CD14-positive monocyte (primary cell): Measurements from ENCODE around the gene RINL. TPM values are rescaled to one million over a fixed set of nuclear protein-coding genes. Genes with fewer than 3 reads are reported as not detected.

ENCODE experiments used
- DNase-seq, 3 donors: peaks; one replicate each; pipeline ENCODE4 v3.0.0-alpha.2; 2011 to 2022
- H2AFZ ChIP-seq: 2 replicates; pipeline ENCODE4 v1.6.0; 2012; ENCODE audit warnings: mild to moderate bottlenecking, low read depth, low read length, inconsistent platforms; ENCODE audit not compliant: insufficient read depth, poor library complexity, severe bottlenecking
- H3K27ac ChIP-seq, 2 donors: 1 replicate in 1 of 2; 2 replicates in 1 of 2; pipeline ENCODE4 v1.5.1; 2012 to 2013; ENCODE audit warnings: low read length in 2 of 2, control low read depth in 1 of 2, inconsistent platforms in 1 of 2, low read depth in 1 of 2, mild to moderate bottlenecking in 1 of 2
- H3K27me3 ChIP-seq, 2 donors: one replicate each; pipeline versions ENCODE4 v1.6.0 to v1.6.1; 2011 to 2013; ENCODE audit warnings: low read length in 2 of 2; ENCODE audit not compliant: control insufficient read depth in 2 of 2, insufficient read depth in 2 of 2
- H3K36me3 ChIP-seq, 2 donors: replicated peaks in 1 of 2; 1 replicate in 1 of 2; 2 replicates in 1 of 2; pipeline versions ENCODE4 v1.5.1 to v1.6.1; 2012 to 2013; ENCODE audit warnings: low read length in 2 of 2, control low read depth in 1 of 2, inconsistent platforms in 1 of 2, mild to moderate bottlenecking in 1 of 2; ENCODE audit not compliant: insufficient read depth in 2 of 2, control insufficient read depth in 1 of 2
- H3K4me1 ChIP-seq, 2 donors: 1 replicate in 1 of 2; 2 replicates in 1 of 2; pipeline versions ENCODE4 v1.5.1 to v1.6.1; 2012 to 2013; ENCODE audit warnings: low read length in 2 of 2, control low read depth in 1 of 2, inconsistent platforms in 1 of 2, mild to moderate bottlenecking in 1 of 2, moderate library complexity in 1 of 2; ENCODE audit not compliant: insufficient read depth in 2 of 2, control insufficient read depth in 1 of 2
- H3K4me2 ChIP-seq: replicated peaks from 2 replicates; pipeline ENCODE3; 2012; ENCODE audit warnings: low read length, moderate library complexity, mild to moderate bottlenecking; ENCODE audit not compliant: poor library complexity, severe bottlenecking; ENCODE audit errors: extremely low read depth
- H3K4me3 ChIP-seq, 3 experiments: fragments of 200-600 bp in 1 of 3; sonication (generic) in 1 of 3; replicated peaks in 1 of 3; 1 replicate in 2 of 3; 2 replicates in 1 of 3; pipeline ENCODE4 v1.5.1; 2011 to 2013; ENCODE audit warnings: low read length in 3 of 3, mild to moderate bottlenecking in 3 of 3, control low read depth in 2 of 3, low read depth in 2 of 3, inconsistent platforms in 1 of 3, moderate library complexity in 1 of 3
- H3K79me2 ChIP-seq: 2 replicates; pipeline ENCODE4 v1.6.0; 2012; ENCODE audit warnings: mild to moderate bottlenecking, control low read depth, inconsistent platforms, low read length, moderate library complexity; ENCODE audit not compliant: insufficient read depth
- H3K9ac ChIP-seq: 2 replicates; pipeline ENCODE4 v1.6.0; 2017; ENCODE audit warnings: low read length, mild to moderate bottlenecking; ENCODE audit not compliant: insufficient read depth, poor library complexity, severe bottlenecking
- H3K9me3 ChIP-seq, 2 donors: replicated peaks in 1 of 2; 1 replicate in 1 of 2; 2 replicates in 1 of 2; pipeline versions ENCODE4 v1.5.1 to v1.6.1; 2012 to 2013; ENCODE audit warnings: low read length in 2 of 2, control low read depth in 1 of 2; ENCODE audit not compliant: control insufficient read depth in 1 of 2, insufficient read depth in 1 of 2
- H4K20me1 ChIP-seq: 2 replicates; pipeline ENCODE4 v1.6.0; 2012; ENCODE audit warnings: mild to moderate bottlenecking, low read length, control low read depth, moderate library complexity; ENCODE audit not compliant: insufficient read depth
- H3K27ac Mint-ChIP-seq, 7 donors: one replicate each; pipeline ENCODE4 v1.8.0; 2020; ENCODE audit warnings: mild to moderate bottlenecking in 7 of 7, mixed read lengths in 7 of 7, moderate library complexity in 6 of 7, inconsistent platforms in 2 of 7
- H3K27me3 Mint-ChIP-seq, 3 donors: one replicate each; pipeline ENCODE4 v1.8.0; 2021 to 2022; ENCODE audit warnings: low read depth in 3 of 3, mild to moderate bottlenecking in 3 of 3, mixed read lengths in 3 of 3, moderate library complexity in 3 of 3, inconsistent platforms in 1 of 3
- H3K36me3 Mint-ChIP-seq, 2 donors: one replicate each; pipeline ENCODE4 v1.8.0; 2020; ENCODE audit warnings: mixed read lengths in 2 of 2, inconsistent platforms in 1 of 2, mild to moderate bottlenecking in 1 of 2
- H3K4me1 Mint-ChIP-seq: one replicate; pipeline ENCODE4 v1.8.0; 2020; ENCODE audit warnings: mild to moderate bottlenecking, mixed read lengths
- H3K4me3 Mint-ChIP-seq, 2 donors: one replicate each; pipeline ENCODE4 v1.8.0; 2020; ENCODE audit warnings: mild to moderate bottlenecking in 2 of 2, mixed read lengths in 2 of 2, moderate library complexity in 1 of 2
- H3K9me3 Mint-ChIP-seq, 7 donors: one replicate each; pipeline ENCODE4 v1.8.0; 2020 to 2022; ENCODE audit warnings: mixed read lengths in 7 of 7, mild to moderate bottlenecking in 6 of 7, moderate library complexity in 6 of 7, inconsistent platforms in 2 of 7
- WGBS: methylation state at CpG from one replicate; pipeline ENCODE4 v1.1.5; 2013; ENCODE audit warnings: missing lambda C conversion rate; ENCODE audit not compliant: insufficient coverage; 5-methylcytosine and 5-hydroxymethylcytosine counted together
- intact Hi-C, 2 donors: fragments of 100-400 bp; cut with micrococcal nuclease; formaldehyde crosslinking; loops; one replicate each; pipeline versions ENCODE4 v1.15.0 to v1.15.1; 2023
- polyA plus RNA-seq, 3 donors: library from polyadenylated mRNA; depleted of rRNA in 1 of 3; unstranded in 2 of 3; stranded (reverse) in 1 of 3; fragments of 300-500 nt in 2 of 3; fragments of >200 nt in 1 of 3; fragmentation: Illumina TruSeq in 2 of 3; gene quantifications; 1 replicate in 2 of 3; 2 replicates in 1 of 3; pipeline ENCODE4 v1.2.3, GENCODE V29; 2012 to 2021
- TF ChIP-seq, protein P1 (sequence below): fragments of 200-600 bp; IDR thresholded peaks from one replicate; pipeline ENCODE4 v1.8.0; 2022; ENCODE audit warnings: antibody characterized with exemption, mild to moderate bottlenecking

RINL gene
- polyA plus RNA-seq, 3 donors = 4.1 to 13.5 (median 7.2) TPM

- H3K27ac Mint-ChIP-seq = peak overlapping the region in 2 of 7 donors; percentile 7 to 11
- Histone ChIP-seq H3K79me2 (peaks cover 31% of the 10 kb centered on the region), H3K27ac (peak overlapping the region in 1 of 2 donors; percentile 14), H3K9ac (no peak overlapping the region), H3K36me3 (peaks cover 42 to 45% of the 10 kb centered on the region in 2 donors), H4K20me1 (no peaks in the 10 kb centered on the region), H3K9me3 (no peaks in the 10 kb centered on the region), H3K4me1 (peaks cover 10 to 17% of the 10 kb centered on the region in 2 donors), H3K4me3 (no peak overlapping the region), H3K27me3 (no peaks in the 10 kb centered on the region), H2AFZ (no peak overlapping the region), H3K4me2 (no peak overlapping the region)
- 95% methylated on average over 23 of the region's 35 CpGs for WGBS
- TF ChIP-seq, protein P1, sequence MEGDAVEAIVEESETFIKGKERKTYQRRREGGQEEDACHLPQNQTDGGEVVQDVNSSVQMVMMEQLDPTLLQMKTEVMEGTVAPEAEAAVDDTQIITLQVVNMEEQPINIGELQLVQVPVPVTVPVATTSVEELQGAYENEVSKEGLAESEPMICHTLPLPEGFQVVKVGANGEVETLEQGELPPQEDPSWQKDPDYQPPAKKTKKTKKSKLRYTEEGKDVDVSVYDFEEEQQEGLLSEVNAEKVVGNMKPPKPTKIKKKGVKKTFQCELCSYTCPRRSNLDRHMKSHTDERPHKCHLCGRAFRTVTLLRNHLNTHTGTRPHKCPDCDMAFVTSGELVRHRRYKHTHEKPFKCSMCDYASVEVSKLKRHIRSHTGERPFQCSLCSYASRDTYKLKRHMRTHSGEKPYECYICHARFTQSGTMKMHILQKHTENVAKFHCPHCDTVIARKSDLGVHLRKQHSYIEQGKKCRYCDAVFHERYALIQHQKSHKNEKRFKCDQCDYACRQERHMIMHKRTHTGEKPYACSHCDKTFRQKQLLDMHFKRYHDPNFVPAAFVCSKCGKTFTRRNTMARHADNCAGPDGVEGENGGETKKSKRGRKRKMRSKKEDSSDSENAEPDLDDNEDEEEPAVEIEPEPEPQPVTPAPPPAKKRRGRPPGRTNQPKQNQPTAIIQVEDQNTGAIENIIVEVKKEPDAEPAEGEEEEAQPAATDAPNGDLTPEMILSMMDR = no peak
- H3K36me3 Mint-ChIP-seq = peaks cover 43 to 58% of the 10 kb centered on the region in 2 donors
- H3K27me3 Mint-ChIP-seq = no peaks in the 10 kb centered on the region
- H3K4me3 Mint-ChIP-seq = no peak overlapping the region
- peaks cover 0 to 5% (median 0%) of the 10 kb centered on the region in 7 donors for H3K9me3 Mint-ChIP-seq
- peaks cover 12% of the 10 kb centered on the region for H3K4me1 Mint-ChIP-seq
- intact Hi-C loops = no loop called here
- no peak for DNase-seq
These were observed 26.8 kb upstream of the RINL start for GRCh38 chr19:38904581-38905539.

- peaks cover 22% of the 10 kb centered on the region in 2 donors for H3K36me3 ChIP-seq
- H3K27ac Mint-ChIP-seq = peak overlapping the region in 2 of 7 donors; percentile 61 to 97
- H3K27me3 ChIP-seq = no peaks in the 10 kb centered on the region
- no peak for DNase-seq
- H3K4me3 ChIP-seq = no peak overlapping the region
- TF ChIP-seq, protein P1 = no peak
- peaks cover 0 to 3% (median 0%) of the 10 kb centered on the region in 7 donors for H3K9me3 Mint-ChIP-seq
- no peak overlapping the region for H3K27ac ChIP-seq
- H3K4me3 Mint-ChIP-seq = no peak overlapping the region
- no peak overlapping the region for H2AFZ ChIP-seq
- intact Hi-C loops = no loop called here
- H3K36me3 Mint-ChIP-seq = peaks cover 29 to 36% of the 10 kb centered on the region in 2 donors
- peaks cover 18 to 28% of the 10 kb centered on the region in 2 donors for H3K4me1 ChIP-seq
- H4K20me1 ChIP-seq = no peaks in the 10 kb centered on the region
- no peak overlapping the region for H3K9ac ChIP-seq
- H3K27me3 Mint-ChIP-seq = peaks cover 0 to 1% (median 0%) of the 10 kb centered on the region in 3 donors
- no peaks in the 10 kb centered on the region for H3K9me3 ChIP-seq
- WGBS = 100% methylated on average over 1 of the region's 1 CpG
- peaks cover 46% of the 10 kb centered on the region for H3K79me2 ChIP-seq
- no peak overlapping the region for H3K4me2 ChIP-seq
- H3K4me1 Mint-ChIP-seq = peaks cover 30% of the 10 kb centered on the region
These were observed 23.6 kb upstream of the RINL start for GRCh38 chr19:38901683-38902082.
